Measurements from ENCODE around the gene COL13A1. TPM values are rescaled to one million over a fixed set of nuclear protein-coding genes. Genes with fewer than 3 reads are reported as not detected.

Gene COL13A1
- 11.7 and 20.3 TPM in 2 replicates for total RNA-seq

DNA sequence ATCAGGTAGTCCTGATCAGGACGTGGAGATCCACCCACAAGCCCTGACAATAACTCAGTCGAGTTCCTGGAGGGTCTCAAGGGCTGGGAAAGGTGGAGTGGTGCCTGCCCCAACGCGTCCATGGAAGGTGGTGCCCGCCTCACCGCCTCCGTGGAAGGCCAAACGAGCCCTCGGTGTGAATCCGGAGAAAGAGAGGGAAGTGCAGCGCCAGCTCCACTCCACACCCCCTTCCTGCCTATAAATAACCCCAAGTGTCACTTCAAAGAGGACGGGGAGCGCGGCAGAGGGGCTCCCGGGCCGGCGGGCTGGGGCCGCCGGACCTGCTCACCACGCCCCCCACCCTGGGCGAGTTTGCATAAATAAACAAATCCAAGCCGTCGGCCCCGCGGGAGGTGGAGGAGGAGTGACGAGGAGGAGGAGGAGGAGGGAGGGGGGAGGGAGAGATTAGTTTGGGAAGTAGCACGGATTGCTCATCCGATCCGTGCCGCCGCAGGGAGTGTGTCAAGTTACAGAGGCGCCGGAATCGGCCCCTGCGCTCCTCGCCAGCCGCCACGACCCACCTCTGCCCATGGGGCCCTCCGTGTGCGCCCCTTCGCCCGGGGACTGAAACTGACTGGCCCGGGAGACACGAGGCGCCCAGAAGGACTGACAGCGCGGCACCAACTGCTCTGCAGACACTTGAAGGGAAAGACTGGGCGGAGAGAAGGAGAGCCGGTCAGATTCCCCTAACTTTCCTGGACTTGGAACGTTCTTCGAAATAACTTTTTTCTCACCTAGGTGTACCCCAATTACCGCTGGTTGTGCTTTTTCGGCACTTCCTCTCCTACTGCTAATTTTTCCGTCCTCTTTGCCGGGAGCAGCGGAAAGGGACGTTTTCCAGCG lies at the start of gene COL13A1:
COL13A1 (plus strand) TSS at position 473 of the 882 bp plus-strand sequence. CDS start 518 bp downstream, outside the sequence.

Other genes starting within 250 kb of the COL13A1 start
- not detected in 2 replicates for gene NEUROG3, start 228.5 kb upstream of the COL13A1 start, total RNA-seq
- gene FAM241B, start 171.7 kb upstream of the COL13A1 start, total RNA-seq, result 0.46 TPM in 1 of 2 replicates, not detected in the other

Measured in smooth muscle cell of bladder (primary cell).